ENCODE measurements around the gene KIAA1328.

DNA sequence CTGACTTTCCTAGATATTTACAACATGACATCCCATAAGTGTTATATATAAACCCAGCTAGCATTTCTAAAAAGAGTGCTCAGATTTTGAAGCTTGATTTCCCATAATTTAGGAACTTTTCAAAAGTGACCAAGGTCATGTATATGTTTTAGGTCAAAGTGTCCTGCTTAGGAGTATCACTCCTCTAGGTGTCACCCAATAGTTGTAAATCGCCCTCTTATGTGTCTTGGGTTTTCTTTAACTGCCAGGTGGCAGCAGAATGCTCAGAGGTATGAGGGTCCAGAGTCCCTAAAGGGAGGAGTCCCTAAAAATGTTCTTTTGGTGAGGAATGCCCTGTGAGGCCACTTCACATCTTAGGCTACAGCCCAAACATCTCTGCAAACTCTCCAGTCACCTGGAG, 378.4 kb downstream of the KIAA1328 start:
- no peak for TF ChIP-seq POLR2AphosphoS5 (IDR thresholded peaks at IDR 0.05; ENCODE audit: low read depth, low read length)
- TF ChIP-seq CTCF (IDR thresholded peaks at IDR 0.05): 0 out of 2 replicates have a peak, but pooled peaks have one; percentile 6
- TF ChIP-seq GATA2 (CRISPR knock-in tag; IDR thresholded peaks at IDR 0.05): no peak
- TF ChIP-seq MXI1 (IDR thresholded peaks at IDR 0.05; ENCODE audit: low read depth, low read length): no peak
- no peak for TF ChIP-seq EZH2phosphoT487 (IDR thresholded peaks at IDR 0.05; ENCODE audit: borderline replicate concordance, low read depth)
- TF ChIP-seq TCF12 (IDR thresholded peaks at IDR 0.05): no peak
- no peak for TF ChIP-seq USF1 (IDR thresholded peaks at IDR 0.05; ENCODE audit: borderline replicate concordance, low read depth)
- no peak for TF ChIP-seq TAF1 (IDR thresholded peaks at IDR 0.05; ENCODE audit: borderline replicate concordance, low read depth, low read length)

Data from SK-N-SH (cell line).